Activated T-cell treated with anti-CD3 and anti-CD28 coated beads, Interleukin-2, amount 50 U/mL, for 1 hour (primary cell): ENCODE data around the gene PYHIN1.
A peak's percentile ranks its signal among the peaks of the same experiment; 100 is the strongest.

Source experiments
- DNase-seq: peaks from one replicate; pipeline ENCODE4 v3.0.0-alpha.2; 2020

PYHIN1 gene

DNA sequence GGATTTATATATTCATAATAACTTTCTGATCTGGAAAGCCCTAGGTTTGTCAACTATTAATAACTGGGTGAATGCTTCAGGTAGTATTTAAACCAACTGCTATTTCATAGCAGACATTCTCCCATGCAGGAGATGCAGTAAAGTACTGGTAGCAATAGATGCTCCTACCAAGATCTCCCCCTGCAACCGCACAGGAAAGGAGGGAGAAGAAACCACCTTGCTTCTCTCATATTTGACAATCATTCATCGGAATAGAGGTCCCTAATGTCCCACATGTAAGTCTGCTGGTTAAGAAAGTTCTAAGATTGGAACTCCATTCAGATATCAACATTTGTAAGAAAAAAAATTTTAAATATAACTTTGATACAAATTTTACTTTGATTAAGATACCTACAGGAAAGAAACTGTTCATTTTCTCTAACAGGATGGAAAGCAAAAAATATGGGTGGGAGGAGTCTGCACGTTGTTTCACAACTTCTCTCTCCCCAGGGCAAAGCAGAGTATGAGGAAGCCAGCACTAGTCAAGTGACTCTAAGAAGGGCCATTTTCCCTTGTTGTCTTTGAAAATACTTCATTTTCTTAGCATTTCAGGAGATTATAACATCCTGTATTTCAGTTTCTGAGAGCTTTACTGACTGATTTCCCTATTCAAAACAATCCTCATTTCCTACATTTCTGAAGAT, at the start of gene PYHIN1:
PYHIN1 (plus strand) TSS at position 498 of the 683 bp plus-strand sequence. CDS start 5,359 bp downstream, outside the sequence.
- DNase-seq = no peak

- DNase-seq = no peak
Observed at GRCh38 chr1:158893654-158894053, 37.7 kb upstream of the PYHIN1 start.

- no peak for DNase-seq
Observed at GRCh38 chr1:158898722-158899121, 32.6 kb upstream of the PYHIN1 start.

DNA sequence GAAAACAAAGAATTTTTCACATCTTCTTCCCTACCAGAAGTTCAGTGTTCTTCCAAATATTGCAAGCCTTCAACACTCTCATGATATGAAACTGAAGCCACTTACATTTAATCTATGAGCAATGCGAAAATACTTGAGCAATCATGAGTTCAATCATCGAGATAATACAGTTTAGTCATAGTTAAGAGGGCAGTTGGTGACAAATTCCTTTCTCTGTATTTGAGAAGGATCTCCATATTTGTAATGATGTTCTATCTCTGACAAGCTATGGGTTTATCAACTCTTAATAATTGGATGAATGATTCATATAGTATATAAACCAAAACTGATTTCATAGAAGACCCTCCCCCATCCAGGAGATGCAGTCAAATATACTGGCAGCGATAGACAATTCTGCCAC, 29.7 kb upstream of the PYHIN1 start:
- no peak for DNase-seq

DNA sequence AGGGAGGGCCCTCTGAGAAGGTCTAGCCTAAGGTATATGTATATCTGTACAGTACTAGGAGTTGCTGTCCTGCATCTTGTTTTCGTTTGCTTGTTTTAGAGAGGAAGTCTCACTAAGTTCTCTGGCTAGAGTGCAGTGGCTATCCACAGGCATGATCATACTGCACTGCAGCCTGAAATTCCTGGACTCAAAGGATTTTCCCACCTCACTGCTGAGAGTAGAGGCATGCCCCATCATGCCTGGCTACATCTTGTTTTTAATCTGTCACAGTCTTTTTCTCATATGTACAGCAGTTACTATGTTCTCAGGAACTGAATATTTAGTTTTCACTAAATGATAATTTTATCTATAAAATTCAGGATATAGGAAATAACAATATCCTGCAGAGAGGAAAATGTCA, 15.3 kb upstream of the PYHIN1 start:
- DNase-seq = no peak

DNA sequence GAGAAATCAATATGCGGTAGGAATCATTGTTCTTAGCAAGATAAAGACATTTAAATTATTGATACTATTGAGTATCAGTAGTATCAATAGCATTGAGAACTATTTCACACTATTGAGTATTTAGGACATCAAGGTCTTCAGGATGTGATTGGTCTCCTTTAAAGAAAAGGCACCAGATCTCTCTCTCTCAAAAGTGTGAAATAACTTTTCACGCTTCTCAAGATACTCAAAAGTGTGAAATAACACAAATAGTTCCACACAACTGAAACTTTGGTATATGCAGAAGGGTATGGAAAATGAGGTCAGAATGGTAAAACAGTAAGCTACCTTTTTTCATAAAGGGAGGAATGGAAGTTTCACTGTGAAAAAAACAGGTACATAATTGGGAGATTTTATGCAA, 6.7 kb upstream of the PYHIN1 start:
- DNase-seq = no peak

- DNase-seq = peak; percentile 27
Observed at GRCh38 chr1:158930504-158930903, 848 bp upstream of the PYHIN1 start.

GRCh38 chr1:158932171-158932570, 819 bp downstream of the PYHIN1 start:
- DNase-seq = no peak

- DNase-seq = no peak
Observed at GRCh38 chr1:158933621-158934020, 2.3 kb downstream of the PYHIN1 start.

DNA sequence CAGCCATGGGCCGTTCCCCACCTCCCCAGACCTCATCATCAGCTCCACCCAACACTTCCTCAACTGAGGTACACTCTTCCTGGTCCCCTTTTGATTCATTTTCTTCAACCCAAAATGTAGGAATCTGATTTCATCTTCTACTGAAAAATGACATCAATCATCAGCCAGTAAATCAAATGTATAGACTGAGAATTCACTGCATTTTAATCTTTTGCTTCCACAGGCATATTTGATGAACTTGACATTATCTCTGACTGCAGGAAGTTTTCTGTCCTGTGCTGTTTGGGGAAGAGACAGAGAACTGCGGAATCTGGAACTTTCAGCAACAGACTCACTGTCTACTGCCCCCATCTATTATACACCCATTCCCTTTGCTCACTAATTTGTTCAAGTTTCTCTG, 7.8 kb downstream of the PYHIN1 start:
- DNase-seq = no peak

GRCh38 chr1:158941317-158941716, 10.0 kb downstream of the PYHIN1 start:
- DNase-seq = no peak

GRCh38 chr1:158942490-158942889, 11.1 kb downstream of the PYHIN1 start:
- no peak for DNase-seq

GRCh38 chr1:158943059-158943458, 11.7 kb downstream of the PYHIN1 start:
- DNase-seq = no peak

GRCh38 chr1:158945061-158945460, 13.7 kb downstream of the PYHIN1 start:
- DNase-seq = no peak

DNA sequence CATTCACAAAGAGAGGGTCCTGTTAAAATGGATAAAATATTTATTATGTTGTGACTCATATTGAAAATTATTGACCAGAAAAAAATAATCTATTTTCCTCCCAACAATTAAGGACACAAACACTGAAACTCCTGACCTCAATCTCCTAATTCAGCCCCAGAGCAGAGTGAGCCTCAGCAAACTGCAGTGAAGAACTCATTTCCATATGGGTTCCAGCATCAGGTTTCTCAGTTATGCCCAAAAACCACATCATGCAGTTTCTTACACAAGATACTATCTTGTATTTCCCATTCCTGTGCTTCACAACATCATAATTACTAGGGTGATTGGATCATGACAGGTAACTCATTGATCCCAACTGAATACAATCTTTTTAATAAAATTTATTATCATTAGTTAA, 15.4 kb downstream of the PYHIN1 start:
- DNase-seq = no peak

GRCh38 chr1:158951956-158952355, 20.6 kb downstream of the PYHIN1 start:
- no peak for DNase-seq

- DNase-seq = no peak
Observed at GRCh38 chr1:158952416-158952815, 21.1 kb downstream of the PYHIN1 start.

- DNase-seq = no peak
Observed at GRCh38 chr1:158961178-158961577, 29.8 kb downstream of the PYHIN1 start.

- no peak for DNase-seq
Observed at GRCh38 chr1:158962983-158963382, 31.6 kb downstream of the PYHIN1 start.

- DNase-seq = no peak
Observed at GRCh38 chr1:158969166-158969565, 37.8 kb downstream of the PYHIN1 start.

DNA sequence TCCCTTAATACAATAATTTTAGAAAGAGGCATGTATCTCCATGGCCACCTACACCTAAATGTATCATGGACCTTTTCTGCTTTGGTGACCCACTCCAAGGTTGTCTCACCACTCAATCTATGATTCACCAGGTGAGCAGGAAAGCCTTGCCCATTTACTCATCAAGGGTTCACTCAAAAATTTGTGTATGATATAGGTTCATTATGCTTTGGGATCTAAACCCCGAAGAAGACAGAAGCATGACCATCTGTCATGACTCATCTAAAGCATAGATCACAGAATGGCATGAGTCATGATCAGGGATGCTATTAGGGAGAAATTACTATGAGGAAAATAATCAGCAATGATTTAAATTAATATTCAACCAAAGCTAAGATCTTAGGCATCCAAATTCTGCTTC, 38.5 kb downstream of the PYHIN1 start:
- no peak for DNase-seq

GRCh38 chr1:158972841-158973240, 41.5 kb downstream of the PYHIN1 start:
- DNase-seq = no peak

GRCh38 chr1:158976219-158976618, 44.9 kb downstream of the PYHIN1 start:
- no peak for DNase-seq

- DNase-seq = no peak
Observed at GRCh38 chr1:158978730-158979129, 47.4 kb downstream of the PYHIN1 start.

DNA sequence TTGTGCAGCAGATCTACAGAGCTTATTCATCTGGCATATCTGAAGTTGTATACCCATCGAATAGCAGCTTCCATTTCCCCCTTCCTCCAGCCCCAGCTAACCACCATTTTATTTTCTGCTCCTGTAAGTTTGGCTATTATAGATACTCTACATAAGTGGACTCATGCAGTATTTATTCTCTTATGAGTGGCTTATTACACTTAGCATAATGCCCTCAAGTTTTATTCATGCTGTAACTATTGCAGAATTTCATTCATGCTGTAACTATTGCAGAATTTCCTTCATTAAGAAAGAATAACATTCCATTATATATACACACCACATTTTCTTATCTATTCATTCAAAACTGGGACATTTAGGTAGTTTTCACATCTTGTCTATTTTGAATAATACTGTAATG, 47.9 kb downstream of the PYHIN1 start:
- DNase-seq = no peak
